ENCODE measurements around the gene B9D2. TPM values are rescaled to one million over a fixed set of nuclear protein-coding genes. Genes with fewer than 3 reads are reported as not detected.

The B9D2 gene
- total and polyA plus RNA-seq, 2 of the 4 experiments (the other 2 are of a cell fraction), result 6.1 to 9.7 TPM

GRCh38 chr19:41397086-41398049 lies 33.4 kb upstream of the B9D2 start, which contains the start of the genes BCKDHA and EXOSC5:
TSS of gene BCKDHA (plus strand) at chr19:41397818. CDS start at chr19:41397828, 10 bp downstream.
TSS of gene EXOSC5 (minus strand) at chr19:41397359. CDS start at chr19:41397328, 31 bp downstream.
- DNase-seq (peak; percentile 100), ATAC-seq (ENCODE audit: low read depth) (peak; percentile 99)
- Histone ChIP-seq H3K9me3 (ENCODE audit: control insufficient read depth, insufficient read depth, low read length) (no peaks in the 10 kb centered on the region), H3K36me3 (ENCODE audit: control insufficient read depth, insufficient read depth, low read length) (no peaks in the 10 kb centered on the region), H3K27me3 (ENCODE audit: control insufficient read depth, insufficient read depth, low read length) (no peaks in the 10 kb centered on the region), H3K27ac (ENCODE audit: insufficient read depth, low read length) (peak within 1 kb of the TSS; percentile 70), H3K4me3 (ENCODE audit: insufficient read depth, low read depth, low read length) (peak within 1 kb of the TSS; percentile 79), H2AK5ac (ENCODE audit: low read depth, low read length) (no peak within 1 kb of the TSS; the same call in 1 of the 2 replicates), H4K20me1 (ENCODE audit: insufficient read depth, low read length) (no peaks in the 10 kb centered on the region), H3K4me2 (ENCODE audit: low read depth, low read length) (peak within 1 kb of the TSS; percentile 94), H3K56ac (ENCODE audit: extremely low read depth, insufficient read depth, low read length) (peak within 1 kb of the TSS; percentile 91), H3K4ac (ENCODE audit: low read depth, low read length) (peak within 1 kb of the TSS; percentile 66), H4K91ac (ENCODE audit: insufficient read depth, low read depth, low read length) (peak within 1 kb of the TSS; percentile 87), H4K8ac (ENCODE audit: low read depth in 2 of 2, low read length in 2 of 2) (peak within 1 kb of the TSS; percentile 59 to 74), H3K14ac (replicated peaks; ENCODE audit: low read depth, low read length) (peak within 1 kb of the TSS; percentile 77), H2BK5ac (ENCODE audit: low read depth, low read length, poor library complexity, severe bottlenecking) (peak within 1 kb of the TSS; percentile 93), H3K18ac (ENCODE audit: low read depth, low read length) (peak within 1 kb of the TSS; percentile 44; the same call in 1 of the 2 replicates), H2AK9ac (replicated peaks; ENCODE audit: low read depth, low read length, poor library complexity) (peak within 1 kb of the TSS; percentile 94), H3K9me1 (ENCODE audit: insufficient read depth, low read length) (peaks cover 9% of the 10 kb centered on the region; the same call in 1 of the 2 replicates), H3K79me1 (ENCODE audit: low read depth in 1 of 2, low read length in 2 of 2) (peaks cover 18 to 28% of the 10 kb centered on the region in 2 experiments), H2BK15ac (ENCODE audit: low read depth, low read length) (peak within 1 kb of the TSS; percentile 84; the same call in 1 of the 3 replicates), H2BK20ac (ENCODE audit: low read depth, low read length) (0 out of 2 replicates have a peak within 1 kb of the TSS, but pooled peaks have one; percentile 35), H4K5ac (ENCODE audit: low read depth, low read length) (peak within 1 kb of the TSS; percentile 71), H2AFZ (replicated peaks; ENCODE audit: low read length, poor library complexity) (peak within 1 kb of the TSS; percentile 99), H3K9ac (ENCODE audit: low read depth, low read length) (peak within 1 kb of the TSS; percentile 81), H3K4me1 (ENCODE audit: control insufficient read depth, insufficient read depth, low read length) (peaks cover 4% of the 10 kb centered on the region; the same call in 1 of the 2 replicates), H3K23ac (ENCODE audit: low read depth, low read length) (no peak within 1 kb of the TSS; the same call in 1 of the 2 replicates), H2BK120ac (ENCODE audit: low read depth, low read length) (peak within 1 kb of the TSS; percentile 75; the same call in 1 of the 2 replicates)
- in situ Hi-C loops (cut with MboI; ENCODE audit: low sequenced_read_pairs) (no loop called here), intact Hi-C loops (cut with micrococcal nuclease) (loop anchor here (1.0 to 5.0 kb wide), 2 partner anchors 23 to 45 kb away; partner anchors contain the start of gene TGFB1), dilution Hi-C loops (cut with HindIII; ENCODE audit: low sequenced_read_pairs, unreplicated experiment) (no loop called here)
- ChIA-PET CTCF (no interaction called here), POLR2A (ENCODE audit: unreplicated experiment) (interaction anchor here (0.6 kb wide), 1 partner anchor 175 kb away, joined by 6 read pairs; no protein-coding TSS in a partner anchor)
- 0% methylated on average over 33 of the region's 50 CpGs; no CpG with 5 or more reads in 1 of the 2 experiments for WGBS, 2 experiments (ENCODE audit: extremely low coverage in 2 of 2, insufficient read length in 1 of 2)
- BruUV-seq (replicated peaks), result no TSS peak
- TF ChIP-seq MXI1 (IDR thresholded peaks at IDR 0.05; ENCODE audit: borderline replicate concordance, low read depth, low read length) (peak; percentile 100), RAD21 (IDR thresholded peaks at IDR 0.05; ENCODE audit: low read length) (0 out of 2 replicates have a peak, but pooled peaks have one; percentile 5), FOS (IDR thresholded peaks at IDR 0.05; ENCODE audit: low read depth, low read length) (no peak), RFX5 (IDR thresholded peaks at IDR 0.05; ENCODE audit: low read depth, low read length) (no peak), MAFK (IDR thresholded peaks at IDR 0.05; ENCODE audit: low read depth, low read length) (no peak), CTCF (conservative IDR thresholded peaks at IDR 0.05; ENCODE audit: low read depth, low read length) (no peak), ELK1 (IDR thresholded peaks at IDR 0.05; ENCODE audit: borderline replicate concordance, low read depth, low read length) (no peak), CHD1 (IDR thresholded peaks at IDR 0.05; ENCODE audit: low read depth, low read length) (no peak), MAZ (IDR thresholded peaks at IDR 0.05; ENCODE audit: borderline replicate concordance, low read depth, low read length) (peak; percentile 50; the same call in 1 of the 2 replicates), USF2 (IDR thresholded peaks at IDR 0.05; ENCODE audit: low read depth, low read length) (peak; percentile 93), POLR2A (IDR thresholded peaks at IDR 0.05; ENCODE audit: low read depth, low read length) (0 out of 2 replicates have a peak, but pooled peaks have one; percentile 43), SMC3 (IDR thresholded peaks at IDR 0.05; ENCODE audit: low read depth, low read length) (no peak)

Measured in IMR-90 (cell line).